Liver (tissue), 9 donors: ENCODE results near the gene ECI2. TPM values are rescaled to one million over a fixed set of nuclear protein-coding genes. Genes with fewer than 3 reads are reported as not detected.

Experiments used
- DNase-seq: peaks from one replicate; pipeline ENCODE4 v3.0.0-alpha.2; 2017; ENCODE audit warnings: low spot score
- H3K27ac ChIP-seq, 2 donors: one replicate each; pipeline ENCODE4 v1.7.0; 2013; ENCODE audit warnings: inconsistent platforms in 2 of 2, low read length in 2 of 2, control low read depth in 1 of 2, low read depth in 1 of 2, mild to moderate bottlenecking in 1 of 2
- H3K27me3 ChIP-seq, 4 donors: one replicate each; pipeline versions ENCODE4 v1.6.1 to v1.7.0; 2013; ENCODE audit warnings: low read length in 3 of 4, inconsistent platforms in 1 of 4, mild to moderate bottlenecking in 1 of 4, moderate library complexity in 1 of 4; ENCODE audit not compliant: control insufficient read depth in 4 of 4, insufficient read depth in 4 of 4
- H3K36me3 ChIP-seq, 4 donors: one replicate each; pipeline versions ENCODE4 v1.6.1 to v1.7.0; 2013; ENCODE audit warnings: low read length in 3 of 4, mild to moderate bottlenecking in 3 of 4, low read depth in 1 of 4, moderate library complexity in 1 of 4; ENCODE audit not compliant: control insufficient read depth in 4 of 4, insufficient read depth in 3 of 4
- H3K4me1 ChIP-seq, 4 donors: one replicate each; pipeline versions ENCODE4 v1.6.1 to v1.7.0; 2013; ENCODE audit warnings: low read length in 3 of 4, mild to moderate bottlenecking in 3 of 4, moderate library complexity in 1 of 4; ENCODE audit not compliant: control insufficient read depth in 4 of 4, insufficient read depth in 4 of 4
- H3K4me3 ChIP-seq, 3 donors: one replicate each; pipeline versions ENCODE4 v1.6.1 to v1.7.0; 2013; ENCODE audit warnings: low read length in 3 of 3, control low read depth in 1 of 3, low read depth in 1 of 3, mild to moderate bottlenecking in 1 of 3
- H3K9ac ChIP-seq, 2 donors: one replicate each; pipeline ENCODE4 v1.7.0; 2013; ENCODE audit warnings: low read length in 2 of 2, mild to moderate bottlenecking in 2 of 2, moderate library complexity in 2 of 2, control low read depth in 1 of 2, low read depth in 1 of 2
- H3K9me3 ChIP-seq, 4 donors: one replicate each; pipeline versions ENCODE4 v1.6.1 to v1.7.0; 2013; ENCODE audit warnings: low read length in 3 of 4; ENCODE audit not compliant: control insufficient read depth in 4 of 4
- EGR1 ChIP-seq, 2 donors: IDR thresholded peaks; 2 replicates each; pipeline ENCODE4 v1.6.1; 2016 to 2018; ENCODE audit warnings: antibody characterized with exemption in 2 of 2, low read depth in 2 of 2
- FOXA1 ChIP-seq: IDR thresholded peaks from 2 replicates; pipeline ENCODE4 v1.6.1; 2016; ENCODE audit warnings: antibody characterized with exemption
- FOXA2 ChIP-seq: IDR thresholded peaks from 2 replicates; pipeline ENCODE4 v1.6.1; 2016; ENCODE audit warnings: antibody characterized with exemption
- GABPA ChIP-seq, 2 donors: IDR thresholded peaks in 1 of 2; conservative IDR thresholded peaks in 1 of 2; 2 replicates each; pipeline ENCODE4 v1.6.1; 2016; ENCODE audit warnings: antibody characterized with exemption in 2 of 2, mild to moderate bottlenecking in 1 of 2, moderate library complexity in 1 of 2
- HNF4A ChIP-seq, 2 donors: conservative IDR thresholded peaks; 2 replicates each; pipeline ENCODE4 v1.6.1; 2016; ENCODE audit warnings: antibody characterized with exemption in 2 of 2, mild to moderate bottlenecking in 2 of 2
- HNF4G ChIP-seq: IDR thresholded peaks from 2 replicates; pipeline ENCODE4 v1.6.1; 2016; ENCODE audit warnings: antibody characterized with exemption
- JUND ChIP-seq, 2 donors: IDR thresholded peaks; 2 replicates each; pipeline ENCODE4 v1.6.1; 2016; ENCODE audit warnings: antibody characterized with exemption in 2 of 2
- NR2F2 ChIP-seq: IDR thresholded peaks from 2 replicates; pipeline ENCODE4 v1.6.1; 2016; ENCODE audit warnings: antibody characterized with exemption
- RAD21 ChIP-seq, 2 donors: IDR thresholded peaks; 2 replicates each; pipeline ENCODE4 v1.6.1; 2016; ENCODE audit warnings: antibody characterized with exemption in 2 of 2, mild to moderate bottlenecking in 2 of 2
- RXRA ChIP-seq, 2 donors: IDR thresholded peaks; 2 replicates each; pipeline ENCODE4 v1.6.1; 2017 to 2018; ENCODE audit warnings: antibody characterized with exemption in 2 of 2, mild to moderate bottlenecking in 1 of 2
- SP1 ChIP-seq: IDR thresholded peaks from 2 replicates; pipeline ENCODE4 v1.6.1; 2018; ENCODE audit warnings: antibody characterized with exemption, mild to moderate bottlenecking
- TAF1 ChIP-seq: conservative IDR thresholded peaks from 2 replicates; pipeline ENCODE4 v1.6.1; 2016; ENCODE audit warnings: antibody characterized with exemption, mild to moderate bottlenecking
- YY1 ChIP-seq: IDR thresholded peaks from 2 replicates; pipeline ENCODE4 v1.6.1; 2016; ENCODE audit warnings: antibody characterized with exemption, mild to moderate bottlenecking
- WGBS: extraction: QIAGEN DNeasy Blood & Tissue Kit; methylation state at CpG from one replicate; pipeline ENCODE4 v1.1.7; 2013; 5-methylcytosine and 5-hydroxymethylcytosine counted together
- polyA plus RNA-seq, 2 donors: library from polyadenylated mRNA; stranded (reverse) in 1 of 2; unstranded in 1 of 2; fragments of 200-250 nt in 1 of 2; fragments of >200 nt in 1 of 2; fragmentation: Nextera tagmentation in 1 of 2; extraction: Ambion mirVana in 1 of 2; gene quantifications; one replicate each; pipeline versions ENCODE4 v1.2.1 to v1.2.3, GENCODE V29; 2013 to 2015
- total RNA-seq, 2 donors: library from RNA; depleted of rRNA; stranded (reverse); fragments of >200 nt; gene quantifications; one replicate each; pipeline ENCODE4 v1.2.3, GENCODE V29; 2014
- TF ChIP-seq, protein P1 (sequence below): IDR thresholded peaks from 2 replicates; pipeline ENCODE4 v1.6.1; 2016; ENCODE audit warnings: antibody characterized with exemption, mild to moderate bottlenecking
- TF ChIP-seq, protein P2 (sequence below): IDR thresholded peaks from 2 replicates; pipeline ENCODE4 v1.6.1; 2016; ENCODE audit warnings: antibody characterized with exemption
- TF ChIP-seq, protein P3 (sequence below): IDR thresholded peaks from 2 replicates; pipeline ENCODE4 v1.6.1; 2016; ENCODE audit warnings: antibody characterized with exemption
- TF ChIP-seq, protein P4 (sequence below): IDR thresholded peaks from 2 replicates; pipeline ENCODE4 v1.6.1; 2016; ENCODE audit warnings: antibody characterized with exemption
- TF ChIP-seq, protein P5 (sequence below): fragments of 150-350 bp; IDR thresholded peaks from 2 replicates; pipeline ENCODE4 v1.5.1; 2017; ENCODE audit warnings: improper control_type of control experiment, low read depth, low read length; ENCODE audit not compliant: missing input control
- donor health status: healthy.
- donor health status: healthy.
- donor health status: healthy.
- donor health status: healthy.
- donor health status: healthy.

ECI2 gene
- total and polyA plus RNA-seq, 4 donors: 79.5 to 158 (median 126) TPM

DNA sequence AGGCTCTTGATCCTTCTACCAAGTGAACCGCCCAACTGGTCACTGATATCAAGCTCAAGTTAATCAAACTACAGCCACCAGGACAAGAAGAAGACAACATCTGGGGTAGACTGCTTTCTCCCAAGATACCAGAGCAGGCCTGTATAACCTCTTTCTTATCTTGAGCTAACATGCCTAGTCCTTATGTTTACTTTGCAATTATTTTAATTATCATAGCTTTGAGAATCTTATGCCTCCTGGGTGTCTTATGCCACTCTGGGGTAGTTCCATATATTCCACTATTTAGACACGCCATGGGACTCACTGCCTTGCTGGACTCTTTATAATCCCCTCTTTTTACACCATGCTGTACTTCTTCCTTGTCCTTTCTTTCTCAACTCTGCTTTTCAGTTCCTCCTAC lies 41.5 kb upstream of the ECI2 start (continued):
- TF ChIP-seq, protein P1, sequence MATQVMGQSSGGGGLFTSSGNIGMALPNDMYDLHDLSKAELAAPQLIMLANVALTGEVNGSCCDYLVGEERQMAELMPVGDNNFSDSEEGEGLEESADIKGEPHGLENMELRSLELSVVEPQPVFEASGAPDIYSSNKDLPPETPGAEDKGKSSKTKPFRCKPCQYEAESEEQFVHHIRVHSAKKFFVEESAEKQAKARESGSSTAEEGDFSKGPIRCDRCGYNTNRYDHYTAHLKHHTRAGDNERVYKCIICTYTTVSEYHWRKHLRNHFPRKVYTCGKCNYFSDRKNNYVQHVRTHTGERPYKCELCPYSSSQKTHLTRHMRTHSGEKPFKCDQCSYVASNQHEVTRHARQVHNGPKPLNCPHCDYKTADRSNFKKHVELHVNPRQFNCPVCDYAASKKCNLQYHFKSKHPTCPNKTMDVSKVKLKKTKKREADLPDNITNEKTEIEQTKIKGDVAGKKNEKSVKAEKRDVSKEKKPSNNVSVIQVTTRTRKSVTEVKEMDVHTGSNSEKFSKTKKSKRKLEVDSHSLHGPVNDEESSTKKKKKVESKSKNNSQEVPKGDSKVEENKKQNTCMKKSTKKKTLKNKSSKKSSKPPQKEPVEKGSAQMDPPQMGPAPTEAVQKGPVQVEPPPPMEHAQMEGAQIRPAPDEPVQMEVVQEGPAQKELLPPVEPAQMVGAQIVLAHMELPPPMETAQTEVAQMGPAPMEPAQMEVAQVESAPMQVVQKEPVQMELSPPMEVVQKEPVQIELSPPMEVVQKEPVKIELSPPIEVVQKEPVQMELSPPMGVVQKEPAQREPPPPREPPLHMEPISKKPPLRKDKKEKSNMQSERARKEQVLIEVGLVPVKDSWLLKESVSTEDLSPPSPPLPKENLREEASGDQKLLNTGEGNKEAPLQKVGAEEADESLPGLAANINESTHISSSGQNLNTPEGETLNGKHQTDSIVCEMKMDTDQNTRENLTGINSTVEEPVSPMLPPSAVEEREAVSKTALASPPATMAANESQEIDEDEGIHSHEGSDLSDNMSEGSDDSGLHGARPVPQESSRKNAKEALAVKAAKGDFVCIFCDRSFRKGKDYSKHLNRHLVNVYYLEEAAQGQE: no peak
- TF ChIP-seq, protein P2, sequence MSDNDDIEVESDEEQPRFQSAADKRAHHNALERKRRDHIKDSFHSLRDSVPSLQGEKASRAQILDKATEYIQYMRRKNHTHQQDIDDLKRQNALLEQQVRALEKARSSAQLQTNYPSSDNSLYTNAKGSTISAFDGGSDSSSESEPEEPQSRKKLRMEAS: no peak

DNA sequence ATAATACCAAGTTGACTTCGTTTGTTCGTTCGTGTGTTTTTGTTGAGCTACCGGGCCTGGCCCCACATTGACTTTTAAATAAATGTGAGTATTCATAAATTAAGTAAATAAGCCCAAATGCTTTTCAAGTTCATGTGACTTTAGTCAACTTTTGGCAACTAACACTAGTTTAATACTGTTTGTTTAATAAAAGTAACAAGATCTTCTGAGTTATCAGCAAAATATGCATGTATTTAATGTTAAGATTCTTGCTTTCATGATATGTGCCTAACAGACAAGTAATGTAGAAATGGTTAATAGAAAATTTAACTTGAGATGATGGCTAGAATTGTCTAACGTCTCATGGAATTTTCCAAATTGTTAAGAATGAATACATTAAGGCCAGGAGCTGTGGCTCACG lies 38.7 kb upstream of the ECI2 start:
- Histone ChIP-seq H3K4me1 (no peaks in the 10 kb centered on the region), H3K9me3 (no peaks in the 10 kb centered on the region), H3K27ac (no peak overlapping the region), H3K4me3 (no peak overlapping the region), H3K9ac (no peak overlapping the region), H3K27me3 (no peaks in the 10 kb centered on the region), H3K36me3 (no peaks in the 10 kb centered on the region)
- WGBS: 96% methylated on average over 6 of the region's 6 CpGs
- TF ChIP-seq FOXA2: no peak
- no peak for TF ChIP-seq RXRA (IDR thresholded peaks at IDR 0.05)
- no peak for TF ChIP-seq GABPA (IDR thresholded peaks at IDR 0.05 in 1 of 2, conservative IDR thresholded peaks at IDR 0.05 in 1 of 2)
- no peak for TF ChIP-seq HNF4G
- TF ChIP-seq EGR1 (IDR thresholded peaks at IDR 0.05; ENCODE audit: low read depth in 2 of 2): no peak
- TF ChIP-seq TAF1: no peak
- TF ChIP-seq JUND (IDR thresholded peaks at IDR 0.05): no peak
- TF ChIP-seq, protein P3, sequence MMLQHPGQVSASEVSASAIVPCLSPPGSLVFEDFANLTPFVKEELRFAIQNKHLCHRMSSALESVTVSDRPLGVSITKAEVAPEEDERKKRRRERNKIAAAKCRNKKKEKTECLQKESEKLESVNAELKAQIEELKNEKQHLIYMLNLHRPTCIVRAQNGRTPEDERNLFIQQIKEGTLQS: no peak
- no peak for TF ChIP-seq SP1
- TF ChIP-seq HNF4A (conservative IDR thresholded peaks at IDR 0.05): no peak
- no peak for TF ChIP-seq NR2F2
- TF ChIP-seq, protein P4, sequence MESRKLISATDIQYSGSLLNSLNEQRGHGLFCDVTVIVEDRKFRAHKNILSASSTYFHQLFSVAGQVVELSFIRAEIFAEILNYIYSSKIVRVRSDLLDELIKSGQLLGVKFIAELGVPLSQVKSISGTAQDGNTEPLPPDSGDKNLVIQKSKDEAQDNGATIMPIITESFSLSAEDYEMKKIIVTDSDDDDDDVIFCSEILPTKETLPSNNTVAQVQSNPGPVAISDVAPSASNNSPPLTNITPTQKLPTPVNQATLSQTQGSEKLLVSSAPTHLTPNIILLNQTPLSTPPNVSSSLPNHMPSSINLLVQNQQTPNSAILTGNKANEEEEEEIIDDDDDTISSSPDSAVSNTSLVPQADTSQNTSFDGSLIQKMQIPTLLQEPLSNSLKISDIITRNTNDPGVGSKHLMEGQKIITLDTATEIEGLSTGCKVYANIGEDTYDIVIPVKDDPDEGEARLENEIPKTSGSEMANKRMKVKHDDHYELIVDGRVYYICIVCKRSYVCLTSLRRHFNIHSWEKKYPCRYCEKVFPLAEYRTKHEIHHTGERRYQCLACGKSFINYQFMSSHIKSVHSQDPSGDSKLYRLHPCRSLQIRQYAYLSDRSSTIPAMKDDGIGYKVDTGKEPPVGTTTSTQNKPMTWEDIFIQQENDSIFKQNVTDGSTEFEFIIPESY: no peak
- TF ChIP-seq, protein P1: no peak
- TF ChIP-seq, protein P2: no peak
- TF ChIP-seq, protein P5, sequence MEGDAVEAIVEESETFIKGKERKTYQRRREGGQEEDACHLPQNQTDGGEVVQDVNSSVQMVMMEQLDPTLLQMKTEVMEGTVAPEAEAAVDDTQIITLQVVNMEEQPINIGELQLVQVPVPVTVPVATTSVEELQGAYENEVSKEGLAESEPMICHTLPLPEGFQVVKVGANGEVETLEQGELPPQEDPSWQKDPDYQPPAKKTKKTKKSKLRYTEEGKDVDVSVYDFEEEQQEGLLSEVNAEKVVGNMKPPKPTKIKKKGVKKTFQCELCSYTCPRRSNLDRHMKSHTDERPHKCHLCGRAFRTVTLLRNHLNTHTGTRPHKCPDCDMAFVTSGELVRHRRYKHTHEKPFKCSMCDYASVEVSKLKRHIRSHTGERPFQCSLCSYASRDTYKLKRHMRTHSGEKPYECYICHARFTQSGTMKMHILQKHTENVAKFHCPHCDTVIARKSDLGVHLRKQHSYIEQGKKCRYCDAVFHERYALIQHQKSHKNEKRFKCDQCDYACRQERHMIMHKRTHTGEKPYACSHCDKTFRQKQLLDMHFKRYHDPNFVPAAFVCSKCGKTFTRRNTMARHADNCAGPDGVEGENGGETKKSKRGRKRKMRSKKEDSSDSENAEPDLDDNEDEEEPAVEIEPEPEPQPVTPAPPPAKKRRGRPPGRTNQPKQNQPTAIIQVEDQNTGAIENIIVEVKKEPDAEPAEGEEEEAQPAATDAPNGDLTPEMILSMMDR: no peak
- TF ChIP-seq FOXA1: no peak
- no peak for TF ChIP-seq YY1
- no peak for TF ChIP-seq RAD21 (IDR thresholded peaks at IDR 0.05)
- no peak for DNase-seq
